SU-DHL-6 (cell line): ENCODE results near the gene IL3.

Source experiments
- H2AFZ ChIP-seq: fragments of 200-600 bp; sonication (generic); 2 replicates; pipeline ENCODE4 v1.6.1; 2014; ENCODE audit warnings: low read depth, mild to moderate bottlenecking, moderate library complexity, mixed read lengths, antibody characterized with exemption, low read length; ENCODE audit not compliant: severe bottlenecking
- H3F3A ChIP-seq: fragments of 200-600 bp; shearing (Covaris generic); 2 replicates; pipeline ENCODE4 v1.6.0; 2016; ENCODE audit warnings: antibody characterized with exemption, mild to moderate bottlenecking; ENCODE audit not compliant: insufficient read depth
- H3K27ac ChIP-seq: fragments of 200-600 bp; sonication (generic); 2 replicates; pipeline ENCODE4 v1.5.1; 2016; ENCODE audit warnings: low read depth, mild to moderate bottlenecking, low read length, moderate library complexity, mixed read lengths
- H3K27me3 ChIP-seq: fragments of 200-600 bp; sonication (generic), shearing (Covaris generic); 2 replicates; pipeline ENCODE4 v1.6.0; 2014; ENCODE audit warnings: mild to moderate bottlenecking, low read length
- H3K36me3 ChIP-seq: fragments of 200-600 bp; sonication (generic); 2 replicates; pipeline ENCODE4 v1.6.1; 2014; ENCODE audit warnings: mild to moderate bottlenecking, low read length, mixed read lengths
- H3K4me2 ChIP-seq: fragments of 300-600, 200-600 bp; shearing (Covaris generic), sonication (generic); 2 replicates; pipeline ENCODE4 v1.6.0; 2014; ENCODE audit warnings: low read length, low read depth, mild to moderate bottlenecking; ENCODE audit not compliant: poor library complexity, severe bottlenecking
- H3K4me3 ChIP-seq: fragments of 200-600 bp; sonication (generic); 2 replicates; pipeline ENCODE4 v1.5.1; 2014; ENCODE audit warnings: antibody characterized with exemption, low read length, mild to moderate bottlenecking, mixed read lengths; ENCODE audit not compliant: insufficient read depth, poor library complexity, severe bottlenecking
- H3K79me2 ChIP-seq: fragments of 200-600 bp; sonication (generic); 2 replicates; pipeline ENCODE4 v1.6.1; 2014; ENCODE audit warnings: mild to moderate bottlenecking, low read length, moderate library complexity; ENCODE audit not compliant: insufficient read depth
- H3K9ac ChIP-seq: fragments of 200-600 bp; sonication (generic); 2 replicates; pipeline ENCODE4 v1.7.0; 2014; ENCODE audit warnings: mild to moderate bottlenecking, low read length
- H3K9me2 ChIP-seq: fragments of 200-600 bp; sonication (generic); replicated peaks from 2 replicates; pipeline ENCODE4 v1.6.1; 2014; ENCODE audit warnings: low read length; ENCODE audit not compliant: insufficient read depth
- H3K9me3 ChIP-seq: fragments of 200-600 bp; sonication (generic); 2 replicates; pipeline ENCODE4 v1.6.1; 2014; ENCODE audit warnings: low read length, mixed read lengths; ENCODE audit not compliant: insufficient read depth
- H4K20me1 ChIP-seq: fragments of 200-600 bp; sonication (generic); 2 replicates; pipeline ENCODE4 v1.6.1; 2014; ENCODE audit warnings: low read depth, mild to moderate bottlenecking, antibody characterized with exemption, low read length, moderate library complexity, mixed read lengths
- EZH2phosphoT487 ChIP-seq: fragments of 200-600 bp; sonication (generic), shearing (Covaris generic); conservative IDR thresholded peaks from 2 replicates; pipeline ENCODE4 v1.6.1; 2018; ENCODE audit warnings: mild to moderate bottlenecking, antibody characterized with exemption, low read length, moderate library complexity, mixed read lengths
- TF ChIP-seq, protein P1 (sequence below): fragments of 200-600 bp; sonication (generic); IDR thresholded peaks from one replicate; pipeline ENCODE4 v1.5.1; 2017; ENCODE audit warnings: antibody characterized with exemption, mild to moderate bottlenecking, low read length, moderate library complexity; ENCODE audit not compliant: insufficient read depth, poor library complexity, severe bottlenecking

IL3 gene

GRCh38 chr5:132024117-132024435 is 36.4 kb upstream of the IL3 start:
- H3K79me2 ChIP-seq = no peaks in the 10 kb centered on the region
- H3F3A ChIP-seq = no peaks in the 10 kb centered on the region
- H3K36me3 ChIP-seq = no peaks in the 10 kb centered on the region

DNA sequence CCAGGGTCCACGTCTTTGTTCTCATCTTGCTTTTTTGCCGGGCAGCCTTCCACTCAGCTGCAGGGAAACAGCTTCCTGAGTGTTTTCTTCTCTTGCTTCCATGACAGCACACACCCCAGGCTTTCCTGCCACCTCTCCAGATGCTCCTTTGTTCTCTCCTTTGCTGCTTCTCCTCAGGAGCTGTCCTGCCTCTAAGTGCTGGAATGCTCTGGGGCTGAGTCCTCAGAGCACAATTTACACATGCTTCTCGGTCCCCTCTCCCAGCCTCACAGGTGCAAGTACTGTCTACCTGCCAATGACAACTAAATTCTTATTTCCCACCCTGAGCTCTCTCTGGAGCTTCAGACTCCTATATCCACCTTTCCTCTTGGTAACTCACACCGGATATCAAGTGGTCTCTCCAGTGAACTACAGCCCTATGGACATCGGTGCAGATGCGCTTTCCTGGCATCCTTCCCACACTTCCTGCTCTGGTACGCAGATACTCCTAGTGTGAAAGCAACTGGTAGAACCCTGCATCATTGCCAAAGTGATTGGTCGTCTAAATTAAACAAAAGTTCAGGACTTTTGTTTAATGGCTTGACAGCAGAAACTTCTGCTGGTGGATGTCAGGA is 35.6 kb upstream of the IL3 start:
- Histone ChIP-seq H4K20me1 (no peaks in the 10 kb centered on the region), H3K27me3 (no peaks in the 10 kb centered on the region), H3K9me2 (no peaks in the 10 kb centered on the region), H3K9ac (no peak overlapping the region), H2AFZ (no peak overlapping the region), H3K36me3 (no peaks in the 10 kb centered on the region), H3K9me3 (no peaks in the 10 kb centered on the region), H3K27ac (no peak overlapping the region), H3K79me2 (no peaks in the 10 kb centered on the region), H3K4me3 (no peak overlapping the region), H3F3A (no peaks in the 10 kb centered on the region), H3K4me2 (no peak overlapping the region)
- TF ChIP-seq, protein P1, sequence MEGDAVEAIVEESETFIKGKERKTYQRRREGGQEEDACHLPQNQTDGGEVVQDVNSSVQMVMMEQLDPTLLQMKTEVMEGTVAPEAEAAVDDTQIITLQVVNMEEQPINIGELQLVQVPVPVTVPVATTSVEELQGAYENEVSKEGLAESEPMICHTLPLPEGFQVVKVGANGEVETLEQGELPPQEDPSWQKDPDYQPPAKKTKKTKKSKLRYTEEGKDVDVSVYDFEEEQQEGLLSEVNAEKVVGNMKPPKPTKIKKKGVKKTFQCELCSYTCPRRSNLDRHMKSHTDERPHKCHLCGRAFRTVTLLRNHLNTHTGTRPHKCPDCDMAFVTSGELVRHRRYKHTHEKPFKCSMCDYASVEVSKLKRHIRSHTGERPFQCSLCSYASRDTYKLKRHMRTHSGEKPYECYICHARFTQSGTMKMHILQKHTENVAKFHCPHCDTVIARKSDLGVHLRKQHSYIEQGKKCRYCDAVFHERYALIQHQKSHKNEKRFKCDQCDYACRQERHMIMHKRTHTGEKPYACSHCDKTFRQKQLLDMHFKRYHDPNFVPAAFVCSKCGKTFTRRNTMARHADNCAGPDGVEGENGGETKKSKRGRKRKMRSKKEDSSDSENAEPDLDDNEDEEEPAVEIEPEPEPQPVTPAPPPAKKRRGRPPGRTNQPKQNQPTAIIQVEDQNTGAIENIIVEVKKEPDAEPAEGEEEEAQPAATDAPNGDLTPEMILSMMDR = no peak
- TF ChIP-seq EZH2phosphoT487 = no peak

More at GRCh38 chr5:132024117-132024435, 36.4 kb upstream of the IL3 start:
- H3K9me3 ChIP-seq = no peaks in the 10 kb centered on the region
- H3K4me2 ChIP-seq = no peak overlapping the region
- H3K27me3 ChIP-seq = no peaks in the 10 kb centered on the region
- no peaks in the 10 kb centered on the region for H3K9me2 ChIP-seq
- H3K4me3 ChIP-seq = no peak overlapping the region
- H3K27ac ChIP-seq = no peak overlapping the region
- H4K20me1 ChIP-seq = no peaks in the 10 kb centered on the region
- TF ChIP-seq, protein P1 = no peak
- TF ChIP-seq EZH2phosphoT487 = no peak
- no peak overlapping the region for H3K9ac ChIP-seq
- no peak overlapping the region for H2AFZ ChIP-seq

DNA sequence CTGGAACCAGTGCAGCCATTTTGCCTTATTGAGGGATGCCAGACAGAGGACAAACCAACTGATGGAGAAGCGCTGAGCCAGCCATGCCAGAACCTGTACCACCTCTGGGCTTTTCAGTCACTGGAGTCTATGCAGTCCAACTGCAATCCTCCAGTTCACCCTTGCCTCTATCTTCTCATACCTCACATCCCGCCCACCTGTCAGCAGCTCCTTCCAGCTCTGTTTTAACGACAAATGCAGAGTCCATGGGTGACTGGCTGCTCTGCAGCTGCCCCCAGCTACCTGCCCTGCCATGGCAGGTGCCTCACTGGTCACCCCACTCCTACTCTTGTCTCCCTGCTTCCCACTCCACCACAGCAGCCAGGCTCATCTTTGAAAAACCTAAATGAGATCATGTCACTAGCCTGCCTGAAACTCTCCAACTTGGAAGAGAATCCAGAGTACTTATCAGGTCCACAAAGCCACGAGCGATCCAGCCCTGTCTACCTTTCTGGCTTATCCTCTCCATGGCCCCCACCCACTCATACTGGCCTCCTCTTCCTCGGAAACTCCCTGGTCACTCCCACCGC is 35.0 kb upstream of the IL3 start:
- Histone ChIP-seq H3K79me2 (no peaks in the 10 kb centered on the region), H2AFZ (no peak overlapping the region)

More for the DNA sequence above, 35.0 kb upstream of the IL3 start:
- Histone ChIP-seq H3K9me2 (no peaks in the 10 kb centered on the region), H3F3A (no peaks in the 10 kb centered on the region), H4K20me1 (no peaks in the 10 kb centered on the region), H3K9me3 (no peaks in the 10 kb centered on the region), H3K4me2 (no peak overlapping the region), H3K27ac (no peak overlapping the region), H3K4me3 (no peak overlapping the region), H3K9ac (no peak overlapping the region), H3K36me3 (no peaks in the 10 kb centered on the region), H3K27me3 (no peaks in the 10 kb centered on the region)
- TF ChIP-seq EZH2phosphoT487 = no peak
- TF ChIP-seq, protein P1 = no peak
